GM12878 (cell line): ENCODE measurements around the gene UBE2E1. TPM values are rescaled to one million over a fixed set of nuclear protein-coding genes. Genes with fewer than 3 reads are reported as not detected.
A peak's percentile ranks its signal among the peaks of the same experiment; 100 is the strongest.

Experiments
- ATAC-seq: fragments of 200-7000 bp; cut with Tn5 transposase; 3 replicates; pipeline ENCODE4 v1.9.1; 2020; ENCODE audit warnings: mild to moderate bottlenecking, moderate library complexity
- BruUV-seq: library from RNA; stranded (reverse); fragments of 400-500 nt; replicated peaks from 2 replicates; lab custom pipeline; 2021; lab: Mats Ljungman, UMichigan
- CTCF ChIA-PET: fragments of 300-600 bp; sonication (Branson Sonifier 250); formaldehyde crosslinking; extraction: SDS; loops from one replicate; lab custom pipeline; 2021; ENCODE audit warnings: inconsistent platforms; lab: Yijun Ruan, JAX
- POLR2A ChIA-PET: fragments of 350-600 bp; formaldehyde crosslinking; extraction: SDS; loops from one replicate; lab custom pipeline; 2021; ENCODE audit warnings: inconsistent platforms; lab: Charles Lee
- RAD21 ChIA-PET: fragments of 300-600 bp; sonication (Branson Sonifier 250); formaldehyde crosslinking; loops from one replicate; lab custom pipeline; 2023; ENCODE audit warnings: antibody characterized with exemption; ENCODE audit not compliant: unreplicated experiment; lab: Charles Lee
- SMC1A ChIA-PET: fragments of 300-600 bp; sonication (Branson Sonifier 250); formaldehyde crosslinking; loops from one replicate; lab custom pipeline; 2023; ENCODE audit not compliant: unreplicated experiment, uncharacterized antibody; lab: Charles Lee
- DNase-seq: peaks from one replicate; pipeline ENCODE4 v3.0.0-alpha.2; 2011; ENCODE audit warnings: low read depth, low spot score
- FAIRE-seq: peaks from 3 replicates; lab custom pipeline; 2011; peaks lifted over from hg19 to GRCh38; lab: Jason Lieb, UNC
- H2AFZ ChIP-seq: 2 replicates; pipeline ENCODE4 v1.6.0; 2011; ENCODE audit warnings: low read depth, low read length, control low read depth; ENCODE audit not compliant: control insufficient read depth
- H3K27ac ChIP-seq: 2 replicates; pipeline ENCODE4 v1.5.1; 2011; ENCODE audit warnings: control low read depth; ENCODE audit not compliant: control insufficient read depth, insufficient read depth
- H3K27me3 ChIP-seq, 2 experiments: replicated peaks in 1 of 2; 2 replicates each; pipeline versions ENCODE4 v1.6.0 to v1.6.1; 2011; ENCODE audit warnings: low read length in 1 of 2; ENCODE audit not compliant: control insufficient read depth in 2 of 2, insufficient read depth in 2 of 2
- H3K36me3 ChIP-seq, 2 experiments: 2 replicates each; pipeline ENCODE4 v1.5.1; 2011; ENCODE audit warnings: low read length in 1 of 2; ENCODE audit not compliant: control insufficient read depth in 2 of 2, insufficient read depth in 2 of 2
- H3K4me1 ChIP-seq: 2 replicates; pipeline ENCODE4 v1.6.1; 2011; ENCODE audit warnings: mild to moderate bottlenecking, low read length, moderate library complexity, mixed read lengths; ENCODE audit not compliant: control insufficient read depth, insufficient read depth
- H3K4me2 ChIP-seq: 2 replicates; pipeline ENCODE4 v1.6.0; 2011; ENCODE audit warnings: control low read depth; ENCODE audit not compliant: control insufficient read depth, insufficient read depth
- H3K4me3 ChIP-seq: fragments of 200-600 bp; sonication (generic); 2 replicates; pipeline ENCODE4 v1.5.1; 2016
- H3K79me2 ChIP-seq: 2 replicates; pipeline ENCODE4 v1.6.0; 2011; ENCODE audit warnings: low read length; ENCODE audit not compliant: control insufficient read depth, insufficient read depth
- H3K9ac ChIP-seq: 2 replicates; pipeline ENCODE4 v1.8.0; 2011; ENCODE audit warnings: low read length, control low read depth, mixed read lengths; ENCODE audit not compliant: control insufficient read depth, insufficient read depth
- H3K9me3 ChIP-seq: replicated peaks from 3 replicates; pipeline ENCODE4 v1.5.1; 2011; ENCODE audit warnings: mild to moderate bottlenecking, low read length; ENCODE audit not compliant: control insufficient read depth, insufficient read depth
- H4K20me1 ChIP-seq: 2 replicates; pipeline ENCODE4 v1.6.0; 2011; ENCODE audit not compliant: control insufficient read depth, insufficient read depth
- ASH2L ChIP-seq: fragments of 300-600, 200-600 bp; sonication (generic); IDR thresholded peaks from 2 replicates; pipeline ENCODE4 v1.6.1; 2017; ENCODE audit warnings: low read depth, mild to moderate bottlenecking, borderline replicate concordance
- BCLAF1 ChIP-seq: fragments of 450-650 bp; IDR thresholded peaks from 2 replicates; pipeline ENCODE4 v1.6.1; 2017; ENCODE audit warnings: antibody characterized with exemption, mild to moderate bottlenecking, moderate library complexity
- CEBPZ ChIP-seq: fragments of 150-350 bp; IDR thresholded peaks from 2 replicates; pipeline ENCODE4 v1.6.1; 2016; ENCODE audit warnings: low read depth, low read length
- CREB1 ChIP-seq: IDR thresholded peaks from 2 replicates; pipeline ENCODE4 v1.6.1; 2012; ENCODE audit warnings: low read depth, mild to moderate bottlenecking, inconsistent platforms
- E4F1 ChIP-seq: fragments of 450-650 bp; IDR thresholded peaks from 2 replicates; pipeline ENCODE4 v1.6.1; 2018; ENCODE audit warnings: borderline replicate concordance, mild to moderate bottlenecking; ENCODE audit not compliant: partially characterized antibody
- IKZF2 ChIP-seq, 2 experiments: fragments of 450-650 bp; IDR thresholded peaks; 2 replicates each; pipeline ENCODE4 v1.6.1; 2017; ENCODE audit warnings: mild to moderate bottlenecking in 2 of 2, moderate library complexity in 2 of 2
- KLF5 ChIP-seq: fragments of 450-650 bp; IDR thresholded peaks from 2 replicates; pipeline ENCODE4 v1.6.1; 2014; ENCODE audit warnings: mild to moderate bottlenecking; ENCODE audit not compliant: partially characterized antibody
- MYB ChIP-seq: fragments of 150-350 bp; IDR thresholded peaks from 2 replicates; pipeline ENCODE4 v1.6.1; 2014; ENCODE audit warnings: mild to moderate bottlenecking, low read depth, low read length, borderline replicate concordance
- NR2F1 ChIP-seq: fragments of 450-650 bp; conservative IDR thresholded peaks from 2 replicates; pipeline ENCODE4 v1.6.1; 2017; ENCODE audit warnings: mild to moderate bottlenecking
- POLR2AphosphoS2 ChIP-seq: IDR thresholded peaks from 2 replicates; pipeline ENCODE4 v1.6.1; 2011; ENCODE audit warnings: low read depth, mild to moderate bottlenecking, low read length, improper control_type of control experiment, moderate library complexity
- RUNX3 ChIP-seq: IDR thresholded peaks from 2 replicates; pipeline ENCODE4 v1.6.1; 2012; ENCODE audit warnings: low read length, inconsistent platforms
- SMAD5 ChIP-seq: IDR thresholded peaks from 2 replicates; pipeline ENCODE4 v1.6.1; 2016; ENCODE audit warnings: antibody characterized with exemption, low read depth
- SPI1 ChIP-seq: IDR thresholded peaks from 2 replicates; pipeline ENCODE4 v1.6.1; 2011; ENCODE audit warnings: low read depth, mild to moderate bottlenecking, low read length, moderate library complexity, borderline replicate concordance; ENCODE audit not compliant: insufficient read depth
- TCF12 ChIP-seq: IDR thresholded peaks from 2 replicates; pipeline ENCODE4 v1.6.1; 2011; ENCODE audit warnings: low read depth, mild to moderate bottlenecking, low read length
- whole genome bisulfite sequencing: methylation state at CpG from one replicate; pipeline ENCODE4 v1.1.6; 2016; ENCODE audit warnings: low lambda C conversion rate; ENCODE audit not compliant: insufficient replicate concordance, insufficient coverage; ENCODE audit errors: missing lambda C conversion rate; 5-methylcytosine and 5-hydroxymethylcytosine counted together
- in situ Hi-C: fragments of 300-500 bp; cut with MboI; formaldehyde crosslinking; loops from 9 replicates; pipeline ENCODE4 v1.14.3; 2018; ENCODE audit warnings: mixed read lengths
- intact Hi-C: fragments of 100-400 bp; cut with micrococcal nuclease; formaldehyde crosslinking; loops from one replicate; pipeline ENCODE4 v1.14.2; 2022; ENCODE audit not compliant: unreplicated experiment
- polyA plus RNA-seq, 11 experiments: library from polyadenylated mRNA; depleted of rRNA in 4 of 11; unstranded in 6 of 11; stranded (reverse) in 5 of 11; fragments of >200 nt; fragmentation: Nextera tagmentation in 4 of 11; fragmentation: Illumina TruSeq in 1 of 11; extraction: Ambion mirVana in 4 of 11; extraction: Trizol in 1 of 11; gene quantifications; 1 replicate in 1 of 11; 2 replicates in 10 of 11; pipeline versions ENCODE4 v1.2.1 to v1.2.3, GENCODE V29; 2011 to 2016; ENCODE audit warnings: inconsistent platforms in 2 of 11, missing spikeins in 2 of 11, low read depth in 1 of 11
- total RNA-seq, 4 experiments: library from RNA; depleted of rRNA in 3 of 4; stranded (reverse); fragments of >200 nt in 3 of 4; fragmentation: Illumina TruSeq in 1 of 4; extraction: Trizol in 1 of 4; gene quantifications; 2 replicates each; pipeline versions ENCODE4 v1.2.1 to v1.2.3, GENCODE V29; 2013 to 2021

The UBE2E1 gene
- total and polyA plus RNA-seq, 10 of the 15 experiments (the other 5 are each of a cell fraction or from before 2014, with no cell fraction given): 18.7 to 425 (median 147) TPM

- Histone ChIP-seq H3K4me1 (peaks cover 41% of the 10 kb centered on the region), H3K27me3 (no peaks in the 10 kb centered on the region), H3K9ac (no peak overlapping the region; the same call in 1 of the 2 replicates), H3K27ac (no peak overlapping the region), H3K4me2 (peak overlapping the region; percentile 55), H3K79me2 (peaks cover 92% of the 10 kb centered on the region), H3K36me3 (peaks cover 0 to 8% of the 10 kb centered on the region in 2 experiments), H3K9me3 (no peaks in the 10 kb centered on the region), H2AFZ (no peak overlapping the region), H4K20me1 (peaks cover 9% of the 10 kb centered on the region; the same call in 1 of the 2 replicates), H3K4me3 (no peak overlapping the region)
- ChIA-PET SMC1A (interaction anchor here (0.7 to 14.1 kb wide), 27 partner anchors 7 to 452 kb away, joined by 3 to 224 read pairs (median 4); no protein-coding TSS in a partner anchor), POLR2A (interaction anchor here (0.6 to 2.0 kb wide), 12 partner anchors 9 to 177 kb away, joined by 3 to 10 read pairs (median 4); no protein-coding TSS in a partner anchor), RAD21 (interaction anchor here (0.5 to 4.4 kb wide), 20 partner anchors 9 to 660 kb away, joined by 3 to 33 read pairs (median 4); partner anchors contain the start of genes NKIRAS1 and RPL15), CTCF (interaction anchor here (0.7 to 5.7 kb wide), 22 partner anchors 10 to 349 kb away, joined by 3 to 94 read pairs (median 4); no protein-coding TSS in a partner anchor)
- in situ Hi-C loops: no loop called here
- ATAC-seq (peak; percentile 65), FAIRE-seq (no peak), DNase-seq (no peak)
- BruUV-seq: no TSS peak
- intact Hi-C loops: no loop called here
- WGBS: 21% methylated on average over 1 of the region's 1 CpG
- TF ChIP-seq KLF5 (no peak), ASH2L (no peak), E4F1 (no peak), CREB1 (no peak), SPI1 (peak; percentile 80; the same call in 1 of the 2 replicates), IKZF2 (IDR thresholded peaks at IDR 0.05) (peak; percentile 36 to 50; a peak in 2 of 4 replicates), MYB (no peak), BCLAF1 (no peak), TCF12 (no peak), SMAD5 (no peak), POLR2AphosphoS2 (no peak), RUNX3 (no peak), NR2F1 (no peak), CEBPZ (no peak)
Observed at GRCh38 chr3:23836536-23837230, 30.9 kb downstream of the UBE2E1 start.
